HG02938 (cell line): ENCODE data around the gene LOXHD1.

Experiments used
- ATAC-seq: cut with Tn5 transposase; IDR thresholded peaks from one replicate; pipeline ENCODE4 v1.9.1; 2021; ENCODE audit warnings: mild to moderate bottlenecking, moderate library complexity; ENCODE audit not compliant: unreplicated experiment

The LOXHD1 gene

GRCh38 chr18:46581648-46582047 lies 75.4 kb downstream of the LOXHD1 start:
- no peak for ATAC-seq

GRCh38 chr18:46578987-46579386 lies 78.0 kb downstream of the LOXHD1 start:
- no peak for ATAC-seq

GRCh38 chr18:46577546-46577945 lies 79.5 kb downstream of the LOXHD1 start:
- no peak for ATAC-seq

DNA sequence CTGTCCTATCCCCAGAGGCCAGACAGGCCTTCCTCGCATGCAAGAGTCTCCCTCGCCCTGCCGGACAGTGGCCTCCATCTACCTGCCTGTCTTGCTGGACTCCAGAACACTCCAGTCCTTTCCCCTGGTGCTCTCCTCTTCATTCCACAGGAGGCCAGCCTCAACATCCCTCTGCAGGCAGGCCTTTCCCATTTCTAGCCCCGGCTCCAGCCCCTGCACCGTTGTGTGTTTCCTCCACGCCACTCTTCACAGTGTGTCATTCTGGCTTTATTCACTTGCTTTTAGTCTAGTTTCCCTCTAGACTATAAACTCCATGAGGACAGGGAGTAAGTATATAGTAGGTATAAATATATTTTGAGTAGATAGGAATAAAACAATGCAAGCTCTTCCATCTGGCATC lies 81.2 kb downstream of the LOXHD1 start:
- ATAC-seq, result no peak

DNA sequence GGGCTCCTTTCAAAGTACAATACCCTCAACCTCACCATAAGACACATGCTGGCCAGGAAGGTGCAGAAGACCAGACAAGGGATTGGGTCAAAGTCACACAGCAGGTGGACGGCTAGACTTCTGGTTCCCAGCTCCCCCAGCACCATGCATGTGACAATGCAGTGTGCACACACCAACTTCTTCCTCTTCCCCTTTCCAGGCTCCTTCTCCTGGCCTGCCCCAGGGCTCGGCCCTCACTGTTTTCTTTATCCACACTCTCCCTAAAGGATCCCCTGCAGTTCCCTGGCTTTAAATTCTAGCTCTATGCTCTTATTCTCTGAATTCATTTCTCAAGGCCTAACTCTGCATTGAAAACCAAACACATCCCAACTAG lies 82.3 kb downstream of the LOXHD1 start:
- ATAC-seq, result no peak

GRCh38 chr18:46574000-46574742 lies 82.8 kb downstream of the LOXHD1 start:
- ATAC-seq, result no peak

GRCh38 chr18:46573156-46573555 lies 83.9 kb downstream of the LOXHD1 start:
- ATAC-seq, result no peak

DNA sequence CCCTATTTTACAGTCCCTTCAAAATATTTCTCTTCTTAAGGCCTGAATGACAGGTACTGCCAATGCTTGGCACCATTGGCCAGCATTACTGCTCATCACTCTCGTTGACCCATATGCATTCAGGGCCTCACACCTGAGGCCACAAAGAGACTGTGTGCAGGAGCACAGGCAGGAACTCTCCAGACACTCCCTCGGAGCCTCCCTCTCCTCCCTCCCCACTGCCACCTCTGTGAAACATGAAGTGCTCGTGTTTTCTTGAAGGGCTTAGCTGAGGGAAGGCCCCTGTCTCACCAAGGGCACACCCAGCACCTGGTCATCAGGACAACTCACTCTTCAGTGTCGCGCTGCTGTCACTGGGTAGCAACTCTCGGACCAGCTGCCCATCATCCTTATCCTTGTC lies 85.3 kb downstream of the LOXHD1 start:
- no peak for ATAC-seq

GRCh38 chr18:46570666-46571065 lies 86.4 kb downstream of the LOXHD1 start:
- no peak for ATAC-seq

- no peak for ATAC-seq
Measured at GRCh38 chr18:46570134-46570533, 86.9 kb downstream of the LOXHD1 start.

DNA sequence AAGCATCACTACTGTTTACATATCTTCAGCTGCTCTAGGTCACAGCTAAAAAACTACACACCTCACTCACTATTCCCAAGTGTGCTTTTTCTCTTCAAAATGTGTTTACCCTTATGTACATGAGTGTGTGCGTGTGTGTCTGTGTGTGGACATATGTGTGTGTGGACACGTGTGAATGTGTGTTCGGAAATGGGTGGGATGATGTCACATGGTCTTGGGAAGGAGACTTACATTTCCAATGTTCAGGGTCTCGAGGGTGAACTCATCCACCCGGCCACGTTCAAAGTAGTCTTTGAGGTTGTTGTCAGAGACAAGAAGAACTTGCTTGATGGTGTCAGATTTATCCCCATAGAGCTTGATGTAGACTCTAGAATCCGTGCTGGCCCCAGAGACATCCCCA lies 87.8 kb downstream of the LOXHD1 start:
- ATAC-seq, result no peak

- ATAC-seq, result no peak
Measured at GRCh38 chr18:46567196-46567595, 89.8 kb downstream of the LOXHD1 start.

GRCh38 chr18:46566111-46566510 lies 90.9 kb downstream of the LOXHD1 start:
- no peak for ATAC-seq

GRCh38 chr18:46565256-46565655 lies 91.8 kb downstream of the LOXHD1 start:
- no peak for ATAC-seq

DNA sequence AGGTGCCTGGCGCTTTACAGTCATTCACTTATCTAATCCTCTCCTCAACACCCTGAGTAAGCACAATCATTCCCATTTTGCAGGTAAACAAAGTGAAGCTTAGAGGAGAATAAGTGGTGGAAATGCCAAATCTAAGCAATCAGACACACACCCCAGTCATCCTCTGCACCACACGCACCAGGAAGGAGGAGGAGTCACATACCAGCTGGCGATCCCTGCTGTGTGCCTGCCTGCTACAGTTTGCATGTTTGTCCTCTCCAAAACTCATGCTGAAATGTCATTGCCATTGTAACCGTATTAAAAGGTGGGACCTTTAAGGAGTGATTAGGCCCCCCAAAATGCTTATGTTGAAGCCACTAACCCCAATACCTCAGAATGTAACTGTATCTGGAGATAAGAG lies 93.7 kb downstream of the LOXHD1 start:
- ATAC-seq, result no peak

GRCh38 chr18:46562674-46563192 lies 94.3 kb downstream of the LOXHD1 start:
- ATAC-seq, result no peak

DNA sequence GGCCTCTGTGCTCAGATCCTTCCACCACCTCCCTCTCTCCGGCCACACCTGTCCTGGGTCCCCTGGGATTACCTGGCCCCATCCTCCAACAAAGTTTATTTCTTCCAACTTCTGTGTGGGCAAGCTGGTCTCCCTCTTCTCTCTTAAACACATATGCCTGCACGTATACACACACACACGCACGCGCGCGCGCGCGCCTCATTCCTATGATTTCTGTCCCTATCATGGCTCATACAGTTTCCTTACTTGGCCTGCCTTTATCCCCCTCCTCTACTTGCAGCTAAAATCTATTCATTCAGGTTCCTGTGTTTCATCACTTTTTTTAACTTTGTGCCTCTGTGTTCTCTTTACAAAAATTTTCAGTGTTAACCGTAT lies 96.4 kb downstream of the LOXHD1 start:
- no peak for ATAC-seq

GRCh38 chr18:46559946-46560670 lies 96.9 kb downstream of the LOXHD1 start:
- ATAC-seq, result no peak

DNA sequence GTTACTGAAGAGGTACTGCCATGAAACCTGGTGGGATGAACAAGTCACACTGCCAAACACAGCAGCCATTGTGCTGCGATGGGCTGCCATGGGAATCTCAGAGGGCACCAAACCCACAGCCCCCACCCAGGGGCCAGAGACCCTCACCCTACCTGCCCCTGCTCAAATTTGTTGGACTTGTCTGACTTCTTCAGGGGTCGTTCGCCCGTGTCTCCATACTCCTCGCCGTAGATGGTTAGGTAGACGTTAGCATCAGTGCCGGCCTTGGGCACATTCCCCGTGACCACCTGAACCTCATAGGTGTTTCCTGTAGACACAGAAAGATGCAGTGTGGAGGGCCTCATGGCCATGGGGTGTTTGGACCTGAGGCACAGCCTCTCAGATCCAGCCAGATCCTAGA lies 97.7 kb downstream of the LOXHD1 start:
- ATAC-seq, result no peak

GRCh38 chr18:46556590-46557206 lies 100.3 kb downstream of the LOXHD1 start:
- ATAC-seq, result no peak

DNA sequence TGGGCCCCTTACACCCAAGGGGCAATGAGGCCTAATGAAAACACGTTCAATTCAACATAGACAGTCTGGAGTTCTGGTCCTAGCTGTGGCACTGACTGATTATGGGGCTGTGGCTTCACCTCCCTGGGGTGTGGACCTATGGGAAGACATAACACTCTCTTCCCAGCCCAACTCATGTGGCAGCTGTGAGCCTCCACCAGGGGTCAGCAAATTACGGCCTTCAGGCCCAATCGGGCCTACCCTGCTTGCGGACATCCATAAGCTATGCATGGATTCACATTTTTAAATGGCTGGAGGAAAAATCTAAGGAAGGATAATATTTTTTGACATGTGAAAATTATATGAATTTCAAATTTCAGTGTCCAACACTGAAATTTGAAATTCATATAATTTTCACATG lies 101.3 kb downstream of the LOXHD1 start:
- no peak for ATAC-seq

DNA sequence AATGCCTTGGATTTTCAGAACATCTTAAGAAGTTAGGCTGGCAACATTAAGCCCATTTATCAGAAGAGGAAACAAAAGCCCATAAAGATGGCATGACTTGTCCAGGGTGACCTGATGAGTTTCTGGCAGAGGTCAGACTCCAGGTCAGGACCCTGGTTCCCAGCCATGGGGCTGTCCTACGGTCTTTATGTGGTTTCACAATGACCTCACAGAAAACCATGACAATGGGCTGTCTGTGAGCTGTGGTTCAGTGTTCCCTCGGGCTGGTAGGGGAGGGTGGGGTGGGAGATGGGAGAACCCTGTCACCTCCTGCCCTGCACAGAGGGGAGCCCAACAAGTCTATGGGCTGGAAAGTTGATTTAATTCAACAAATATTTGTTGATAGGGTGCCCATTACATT lies 101.8 kb downstream of the LOXHD1 start:
- ATAC-seq, result no peak
